Heart left ventricle (tissue), 13 donors: Measurements from ENCODE around the gene PFN1.

Source experiments
- CTCF ChIP-seq, 12 donors: fragments of 200-600 bp; sonication (generic) in 4 of 12; IDR thresholded peaks; one replicate each; pipeline versions ENCODE4 v1.5.0 to v1.8.0; 2018 to 2022; ENCODE audit warnings: antibody characterized with exemption in 12 of 12, mild to moderate bottlenecking in 5 of 12
- POLR2A ChIP-seq, 2 donors: fragments of 450-650 bp; IDR thresholded peaks; one replicate each; pipeline ENCODE4 v1.6.1; 2017; ENCODE audit warnings: antibody characterized with exemption in 2 of 2, mild to moderate bottlenecking in 2 of 2, moderate library complexity in 2 of 2
- donor health status: ischemic (EF 13 %, LVEDD 7.1; RV severe dilation, severe dysfunction).
- donor health status: DM: no; HTN: yes; CAD: no.
- donor health status: DM: no; HTN: no; CAD: no.
- donor health status: ischemic (EF 25% LVEDD 6.9; RV normal size, moderate dysfunction).
- donor health status: ischemic (EF 25% LVEDD 5.7; RV mildly dilated, moderate dysfunction).
- donor health status: ischemic (EF 35%, LVEDD 5.7; RV mildly dilated, moderate dysfunction).
- donor health status: nonischemic (EF 11% LVEDD 7.7; RV severe dilation, severe dysfunction).
- donor health status: DM: yes; HTN: yes; CAD: no.
- donor health status: PGD.
- donor health status: ischemic (EF 29% LVEDD 5.4; RV normal size, mild dysfunction).
- donor health status: nonischemic (EF 23%, LVEDD 6.1; RV moderate dilation, normal function).

- TF ChIP-seq CTCF (IDR thresholded peaks at IDR 0.05) (no peak), POLR2A (IDR thresholded peaks at IDR 0.05) (no peak)
These were observed 30.4 kb upstream of the PFN1 start for GRCh38 chr17:4978726-4979125.
